WTC11 (cell line): Measurements from ENCODE around the gene AEBP2. TPM values are rescaled to one million over a fixed set of nuclear protein-coding genes. Genes with fewer than 3 reads are reported as not detected.

ENCODE experiments used
- ATAC-seq: fragments of 200-7000 bp; cut with Tn5 transposase; 2 replicates; pipeline ENCODE4 v1.10.0; 2021; ENCODE audit warnings: mild to moderate bottlenecking, moderate library complexity
- CTCF ChIA-PET: fragments of 300-600 bp; sonication (Branson Sonifier 250); formaldehyde crosslinking; loops from one replicate; lab custom pipeline; 2021; ENCODE audit warnings: antibody characterized with exemption; lab: Charles Lee
- POLR2A ChIA-PET: fragments of 350-600 bp; sonication (Branson Sonifier 250); formaldehyde crosslinking; loops from one replicate; lab custom pipeline; 2021; ENCODE audit warnings: antibody characterized with exemption; lab: Charles Lee
- DNase-seq: peaks from one replicate; pipeline ENCODE4 v3.0.0; 2021; ENCODE audit warnings: low spot score
- H3K27ac Mint-ChIP-seq: 2 replicates; pipeline ENCODE4 v1.8.0; 2021; ENCODE audit warnings: mixed read lengths
- H3K27me3 Mint-ChIP-seq: 2 replicates; pipeline ENCODE4 v1.8.0; 2021; ENCODE audit warnings: low read depth, mild to moderate bottlenecking, moderate library complexity, mixed read lengths
- H3K36me3 Mint-ChIP-seq: 2 replicates; pipeline ENCODE4 v1.8.0; 2021; ENCODE audit warnings: mixed read lengths
- H3K4me1 Mint-ChIP-seq: 2 replicates; pipeline ENCODE4 v1.8.0; 2022; ENCODE audit warnings: mixed read lengths
- H3K4me3 Mint-ChIP-seq: 2 replicates; pipeline ENCODE4 v1.8.0; 2021; ENCODE audit warnings: mild to moderate bottlenecking, moderate library complexity, mixed read lengths
- H3K9me3 Mint-ChIP-seq: 2 replicates; pipeline ENCODE4 v1.8.0; 2021; ENCODE audit warnings: mixed read lengths
- ATF6 ChIP-seq: sonication (generic); formaldehyde crosslinking; IDR thresholded peaks from 2 replicates; pipeline ENCODE4 v1.8.1; 2023; ENCODE audit warnings: mild to moderate bottlenecking, missing genetic modification reagents
- ELF4 ChIP-seq: sonication (generic); formaldehyde crosslinking; IDR thresholded peaks from 2 replicates; pipeline ENCODE4 v1.8.1; 2022; ENCODE audit warnings: low read depth, mild to moderate bottlenecking, moderate library complexity, missing genetic modification reagents
- EMX1 ChIP-seq: fragments of 250-450 bp; sonication (Bioruptor Pico); IDR thresholded peaks from 2 replicates; pipeline ENCODE4 v1.8.0; 2021; ENCODE audit warnings: mild to moderate bottlenecking
- ERG ChIP-seq: fragments of 250-450 bp; sonication (Bioruptor Pico); IDR thresholded peaks from 2 replicates; pipeline ENCODE4 v1.8.0; 2021; ENCODE audit warnings: mild to moderate bottlenecking
- OVOL2 ChIP-seq: fragments of 250-450 bp; sonication (Bioruptor Pico); IDR thresholded peaks from 2 replicates; pipeline ENCODE4 v1.9.0; 2021; ENCODE audit warnings: mild to moderate bottlenecking, borderline replicate concordance
- PREB ChIP-seq: sonication (generic); formaldehyde crosslinking; IDR thresholded peaks from 2 replicates; pipeline ENCODE4 v1.8.1; 2022; ENCODE audit warnings: mild to moderate bottlenecking, missing genetic modification reagents, moderate library complexity, borderline replicate concordance
- TCF7 ChIP-seq: sonication (generic); formaldehyde crosslinking; IDR thresholded peaks from 2 replicates; pipeline ENCODE4 v1.8.0; 2022; ENCODE audit warnings: mild to moderate bottlenecking, low read depth, missing genetic modification reagents, moderate library complexity
- ZNF138 ChIP-seq: sonication (generic); formaldehyde crosslinking; conservative IDR thresholded peaks from 2 replicates; pipeline ENCODE4 v1.8.1; 2022; ENCODE audit warnings: mild to moderate bottlenecking, moderate library complexity, missing genetic modification reagents
- ZNF416 ChIP-seq: fragments of 250-450 bp; sonication (Bioruptor Pico); IDR thresholded peaks from 2 replicates; pipeline ENCODE4 v1.9.0; 2021; ENCODE audit warnings: mild to moderate bottlenecking, inconsistent platforms
- ZSCAN18 ChIP-seq: fragments of 250-450 bp; sonication (Bioruptor Pico); IDR thresholded peaks from 2 replicates; pipeline ENCODE4 v2.1.2; 2022; ENCODE audit warnings: mild to moderate bottlenecking, moderate library complexity
- total RNA-seq: library from RNA; stranded (reverse); gene quantifications from 3 replicates; pipeline ENCODE4 v1.2.3, GENCODE V29; 2021
- TF ChIP-seq, protein P1 (sequence below): sonication (generic); formaldehyde crosslinking; IDR thresholded peaks from 2 replicates; pipeline ENCODE4 v1.8.1; 2023; ENCODE audit warnings: mild to moderate bottlenecking, missing genetic modification reagents, borderline replicate concordance
- TF ChIP-seq, protein P2 (sequence below): sonication (generic); formaldehyde crosslinking; conservative IDR thresholded peaks from 2 replicates; pipeline ENCODE4 v1.8.1; 2023; ENCODE audit warnings: mild to moderate bottlenecking, low read depth, missing genetic modification reagents, moderate library complexity
- TF ChIP-seq, protein P3 (sequence below): fragments of 250-450 bp; sonication (Bioruptor Pico); IDR thresholded peaks from 2 replicates; pipeline ENCODE4 v1.9.0; 2021; ENCODE audit warnings: moderate library complexity, mild to moderate bottlenecking, inconsistent platforms, borderline replicate concordance

Gene AEBP2
- total RNA-seq, 1 experiment from 2014 or later: 65.9 TPM

GRCh38 chr12:19491863-19492262, 52.6 kb downstream of the AEBP2 start:
- H3K27me3 Mint-ChIP-seq: no peaks in the 10 kb centered on the region
- peaks cover 66% of the 10 kb centered on the region for H3K4me1 Mint-ChIP-seq
- no peak for DNase-seq
- TF ChIP-seq OVOL2 (CRISPR knock-in tag): no peak
- no peak for TF ChIP-seq PREB (CRISPR knock-in tag)
- no peak for TF ChIP-seq ZNF138
- TF ChIP-seq, protein P1, sequence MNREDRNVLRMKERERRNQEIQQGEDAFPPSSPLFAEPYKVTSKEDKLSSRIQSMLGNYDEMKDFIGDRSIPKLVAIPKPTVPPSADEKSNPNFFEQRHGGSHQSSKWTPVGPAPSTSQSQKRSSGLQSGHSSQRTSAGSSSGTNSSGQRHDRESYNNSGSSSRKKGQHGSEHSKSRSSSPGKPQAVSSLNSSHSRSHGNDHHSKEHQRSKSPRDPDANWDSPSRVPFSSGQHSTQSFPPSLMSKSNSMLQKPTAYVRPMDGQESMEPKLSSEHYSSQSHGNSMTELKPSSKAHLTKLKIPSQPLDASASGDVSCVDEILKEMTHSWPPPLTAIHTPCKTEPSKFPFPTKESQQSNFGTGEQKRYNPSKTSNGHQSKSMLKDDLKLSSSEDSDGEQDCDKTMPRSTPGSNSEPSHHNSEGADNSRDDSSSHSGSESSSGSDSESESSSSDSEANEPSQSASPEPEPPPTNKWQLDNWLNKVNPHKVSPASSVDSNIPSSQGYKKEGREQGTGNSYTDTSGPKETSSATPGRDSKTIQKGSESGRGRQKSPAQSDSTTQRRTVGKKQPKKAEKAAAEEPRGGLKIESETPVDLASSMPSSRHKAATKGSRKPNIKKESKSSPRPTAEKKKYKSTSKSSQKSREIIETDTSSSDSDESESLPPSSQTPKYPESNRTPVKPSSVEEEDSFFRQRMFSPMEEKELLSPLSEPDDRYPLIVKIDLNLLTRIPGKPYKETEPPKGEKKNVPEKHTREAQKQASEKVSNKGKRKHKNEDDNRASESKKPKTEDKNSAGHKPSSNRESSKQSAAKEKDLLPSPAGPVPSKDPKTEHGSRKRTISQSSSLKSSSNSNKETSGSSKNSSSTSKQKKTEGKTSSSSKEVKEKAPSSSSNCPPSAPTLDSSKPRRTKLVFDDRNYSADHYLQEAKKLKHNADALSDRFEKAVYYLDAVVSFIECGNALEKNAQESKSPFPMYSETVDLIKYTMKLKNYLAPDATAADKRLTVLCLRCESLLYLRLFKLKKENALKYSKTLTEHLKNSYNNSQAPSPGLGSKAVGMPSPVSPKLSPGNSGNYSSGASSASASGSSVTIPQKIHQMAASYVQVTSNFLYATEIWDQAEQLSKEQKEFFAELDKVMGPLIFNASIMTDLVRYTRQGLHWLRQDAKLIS (CRISPR knock-in tag): no peak
- no peak for TF ChIP-seq EMX1 (CRISPR knock-in tag)
- TF ChIP-seq ZNF416 (CRISPR knock-in tag): no peak
- no peak for TF ChIP-seq ERG
- TF ChIP-seq, protein P2, sequence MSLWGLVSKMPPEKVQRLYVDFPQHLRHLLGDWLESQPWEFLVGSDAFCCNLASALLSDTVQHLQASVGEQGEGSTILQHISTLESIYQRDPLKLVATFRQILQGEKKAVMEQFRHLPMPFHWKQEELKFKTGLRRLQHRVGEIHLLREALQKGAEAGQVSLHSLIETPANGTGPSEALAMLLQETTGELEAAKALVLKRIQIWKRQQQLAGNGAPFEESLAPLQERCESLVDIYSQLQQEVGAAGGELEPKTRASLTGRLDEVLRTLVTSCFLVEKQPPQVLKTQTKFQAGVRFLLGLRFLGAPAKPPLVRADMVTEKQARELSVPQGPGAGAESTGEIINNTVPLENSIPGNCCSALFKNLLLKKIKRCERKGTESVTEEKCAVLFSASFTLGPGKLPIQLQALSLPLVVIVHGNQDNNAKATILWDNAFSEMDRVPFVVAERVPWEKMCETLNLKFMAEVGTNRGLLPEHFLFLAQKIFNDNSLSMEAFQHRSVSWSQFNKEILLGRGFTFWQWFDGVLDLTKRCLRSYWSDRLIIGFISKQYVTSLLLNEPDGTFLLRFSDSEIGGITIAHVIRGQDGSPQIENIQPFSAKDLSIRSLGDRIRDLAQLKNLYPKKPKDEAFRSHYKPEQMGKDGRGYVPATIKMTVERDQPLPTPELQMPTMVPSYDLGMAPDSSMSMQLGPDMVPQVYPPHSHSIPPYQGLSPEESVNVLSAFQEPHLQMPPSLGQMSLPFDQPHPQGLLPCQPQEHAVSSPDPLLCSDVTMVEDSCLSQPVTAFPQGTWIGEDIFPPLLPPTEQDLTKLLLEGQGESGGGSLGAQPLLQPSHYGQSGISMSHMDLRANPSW: no peak
- no peak for TF ChIP-seq ELF4
- no peak for TF ChIP-seq ZSCAN18 (CRISPR knock-in tag)
- no peak for TF ChIP-seq TCF7 (CRISPR knock-in tag)
- TF ChIP-seq, protein P3, sequence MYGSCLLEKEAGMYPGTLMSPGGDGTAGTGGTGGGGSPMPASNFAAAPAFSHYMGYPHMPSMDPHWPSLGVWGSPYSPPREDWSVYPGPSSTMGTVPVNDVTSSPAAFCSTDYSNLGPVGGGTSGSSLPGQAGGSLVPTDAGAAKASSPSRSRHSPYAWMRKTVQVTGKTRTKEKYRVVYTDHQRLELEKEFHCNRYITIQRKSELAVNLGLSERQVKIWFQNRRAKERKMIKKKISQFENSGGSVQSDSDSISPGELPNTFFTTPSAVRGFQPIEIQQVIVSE: no peak
- no peak for TF ChIP-seq ATF6 (CRISPR knock-in tag)
- CTCF ChIA-PET: no interaction called here
- peaks cover 26% of the 10 kb centered on the region for H3K36me3 Mint-ChIP-seq
- peak overlapping the region; percentile 57; the same call in 1 of the 2 replicates for H3K27ac Mint-ChIP-seq
- POLR2A ChIA-PET: no interaction called here
- no peak overlapping the region for H3K4me3 Mint-ChIP-seq
- no peak for ATAC-seq
- no peaks in the 10 kb centered on the region for H3K9me3 Mint-ChIP-seq
